ENCODE measurements around the gene EPHB6.

EPHB6 gene

GRCh38 chr7:142815134-142815533, 39.7 kb upstream of the EPHB6 start:
- TF ChIP-seq CTCF (IDR thresholded peaks at IDR 0.05): no peak

- no peak for TF ChIP-seq CTCF (IDR thresholded peaks at IDR 0.05)
Measured at GRCh38 chr7:142817506-142817905, 37.4 kb upstream of the EPHB6 start.

GRCh38 chr7:142819530-142819929, 35.3 kb upstream of the EPHB6 start:
- no peak for TF ChIP-seq CTCF (IDR thresholded peaks at IDR 0.05)

GRCh38 chr7:142822714-142823113, 32.2 kb upstream of the EPHB6 start:
- no peak for TF ChIP-seq CTCF (IDR thresholded peaks at IDR 0.05)

- TF ChIP-seq CTCF (IDR thresholded peaks at IDR 0.05): no peak
Measured at GRCh38 chr7:142827951-142828500, 26.9 kb upstream of the EPHB6 start.

- no peak for TF ChIP-seq CTCF (IDR thresholded peaks at IDR 0.05)
Measured at GRCh38 chr7:142832417-142832816, 22.5 kb upstream of the EPHB6 start.

- no peak for TF ChIP-seq CTCF (IDR thresholded peaks at IDR 0.05)
Measured at GRCh38 chr7:142833174-142834048, 21.5 kb upstream of the EPHB6 start.

Data from LNCAP (cell line).